Measurements from ENCODE around the gene OVAAL.
A peak's percentile ranks its signal among the peaks of the same experiment; 100 is the strongest.

Gene OVAAL

GRCh38 chr1:180598333-180598974, 39.7 kb downstream of the OVAAL start:
- Mint-ChIP-seq H3K27me3 (no peaks in the 10 kb centered on the region), H3K9me3 (no peaks in the 10 kb centered on the region), H3K27ac (no peak overlapping the region), H3K4me1 (ENCODE audit: low read depth) (no peaks in the 10 kb centered on the region), H3K36me3 (ENCODE audit: low read depth) (no peaks in the 10 kb centered on the region), H3K4me3 (no peak overlapping the region)
- no peak for DNase-seq

- Mint-ChIP-seq H3K36me3 (ENCODE audit: low read depth) (no peaks in the 10 kb centered on the region), H3K4me1 (ENCODE audit: low read depth) (no peaks in the 10 kb centered on the region), H3K9me3 (no peaks in the 10 kb centered on the region)
These were observed 41.6 kb downstream of the OVAAL start for GRCh38 chr1:180600343-180600742.

GRCh38 chr1:180601512-180601911, 42.7 kb downstream of the OVAAL start:
- Mint-ChIP-seq H3K36me3 (ENCODE audit: low read depth) (no peaks in the 10 kb centered on the region), H3K4me3 (no peak overlapping the region), H3K4me1 (ENCODE audit: low read depth) (no peaks in the 10 kb centered on the region), H3K27ac (no peak overlapping the region), H3K27me3 (no peaks in the 10 kb centered on the region), H3K9me3 (no peaks in the 10 kb centered on the region)
- DNase-seq = no peak

More at GRCh38 chr1:180600343-180600742, 41.6 kb downstream of the OVAAL start:
- Mint-ChIP-seq H3K27me3 (no peaks in the 10 kb centered on the region), H3K27ac (no peak overlapping the region), H3K4me3 (no peak overlapping the region)
- DNase-seq = no peak

DNA sequence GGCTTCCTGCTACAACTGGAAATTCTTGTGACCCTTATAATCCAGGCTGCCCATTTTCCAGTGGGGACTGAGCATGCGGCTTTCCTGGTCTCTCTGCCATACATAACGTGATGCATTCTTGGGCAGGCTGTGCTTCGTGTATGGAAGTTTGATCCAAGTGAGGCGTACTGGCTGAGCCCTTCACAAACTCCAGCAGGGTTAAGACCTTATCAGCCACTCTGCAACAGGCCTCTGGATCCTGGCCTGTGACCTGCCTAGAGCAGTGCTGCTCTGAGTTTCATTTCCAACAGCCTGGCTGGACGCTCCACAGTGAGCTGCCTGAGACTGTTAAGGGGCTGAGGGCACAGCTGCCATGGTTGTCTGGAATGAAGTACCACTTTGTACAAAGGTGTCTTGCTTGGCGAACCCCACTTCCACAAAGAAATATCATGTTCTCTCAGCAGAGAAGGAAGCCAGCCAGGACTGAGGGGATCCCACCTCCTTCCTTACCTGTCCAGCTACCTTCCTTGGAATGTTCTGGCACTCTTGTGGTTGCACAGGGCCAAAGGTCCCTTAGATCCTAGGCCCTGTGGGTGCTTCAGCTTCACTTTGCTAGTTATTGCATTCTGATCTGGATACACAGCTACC, 44.6 kb downstream of the OVAAL start:
- no peaks in the 10 kb centered on the region for H3K27me3 Mint-ChIP-seq
- no peak overlapping the region for H3K4me3 Mint-ChIP-seq
- H3K4me1 Mint-ChIP-seq (ENCODE audit: low read depth) = no peaks in the 10 kb centered on the region
- H3K36me3 Mint-ChIP-seq (ENCODE audit: low read depth) = no peaks in the 10 kb centered on the region
- no peaks in the 10 kb centered on the region for H3K9me3 Mint-ChIP-seq
- no peak overlapping the region for H3K27ac Mint-ChIP-seq
- no peak for DNase-seq

DNA sequence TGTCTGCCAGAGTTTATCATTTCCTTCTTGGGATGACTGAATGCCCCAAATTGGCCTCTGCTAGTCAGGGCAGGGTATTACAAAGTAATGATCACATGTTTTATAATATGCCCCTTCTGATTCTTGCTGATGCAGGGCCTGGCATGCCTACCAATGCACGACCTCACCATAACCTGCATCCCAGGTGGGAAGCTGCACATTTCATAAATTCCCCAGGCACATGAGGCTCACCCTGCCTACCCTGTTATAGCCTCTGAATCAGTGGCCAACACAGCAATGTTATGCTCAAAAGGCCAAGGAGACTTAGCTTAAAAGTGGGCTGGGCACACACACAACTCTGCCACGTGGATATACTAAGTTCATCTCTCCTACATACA, 45.1 kb downstream of the OVAAL start:
- DNase-seq = no peak
- no peaks in the 10 kb centered on the region for H3K4me1 Mint-ChIP-seq (ENCODE audit: low read depth)
- H3K4me3 Mint-ChIP-seq = no peak overlapping the region
- no peak overlapping the region for H3K27ac Mint-ChIP-seq
- H3K27me3 Mint-ChIP-seq = no peaks in the 10 kb centered on the region
- H3K36me3 Mint-ChIP-seq (ENCODE audit: low read depth) = no peaks in the 10 kb centered on the region
- H3K9me3 Mint-ChIP-seq = no peaks in the 10 kb centered on the region

DNA sequence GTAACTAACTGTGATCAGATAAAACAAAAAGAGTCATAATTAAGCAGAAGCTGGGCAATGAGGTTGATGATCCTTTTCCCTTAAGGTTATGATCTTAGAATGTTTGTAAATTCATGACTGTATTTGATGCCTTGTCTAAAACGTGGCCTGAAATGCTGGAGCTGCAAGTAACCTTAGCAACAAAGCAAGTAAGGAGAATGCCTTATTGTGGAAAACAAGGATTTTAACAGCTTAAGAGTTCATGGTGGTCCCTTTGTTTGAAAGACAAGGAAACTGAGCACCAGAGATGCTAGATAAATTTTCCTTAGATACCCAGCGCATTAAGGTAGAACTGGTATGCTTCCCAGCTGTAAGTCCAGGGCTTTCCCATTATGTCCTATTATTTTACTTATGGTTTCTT, 47.4 kb downstream of the OVAAL start:
- Mint-ChIP-seq H3K27ac (no peak overlapping the region), H3K36me3 (ENCODE audit: low read depth) (no peaks in the 10 kb centered on the region), H3K4me3 (no peak overlapping the region)

DNA sequence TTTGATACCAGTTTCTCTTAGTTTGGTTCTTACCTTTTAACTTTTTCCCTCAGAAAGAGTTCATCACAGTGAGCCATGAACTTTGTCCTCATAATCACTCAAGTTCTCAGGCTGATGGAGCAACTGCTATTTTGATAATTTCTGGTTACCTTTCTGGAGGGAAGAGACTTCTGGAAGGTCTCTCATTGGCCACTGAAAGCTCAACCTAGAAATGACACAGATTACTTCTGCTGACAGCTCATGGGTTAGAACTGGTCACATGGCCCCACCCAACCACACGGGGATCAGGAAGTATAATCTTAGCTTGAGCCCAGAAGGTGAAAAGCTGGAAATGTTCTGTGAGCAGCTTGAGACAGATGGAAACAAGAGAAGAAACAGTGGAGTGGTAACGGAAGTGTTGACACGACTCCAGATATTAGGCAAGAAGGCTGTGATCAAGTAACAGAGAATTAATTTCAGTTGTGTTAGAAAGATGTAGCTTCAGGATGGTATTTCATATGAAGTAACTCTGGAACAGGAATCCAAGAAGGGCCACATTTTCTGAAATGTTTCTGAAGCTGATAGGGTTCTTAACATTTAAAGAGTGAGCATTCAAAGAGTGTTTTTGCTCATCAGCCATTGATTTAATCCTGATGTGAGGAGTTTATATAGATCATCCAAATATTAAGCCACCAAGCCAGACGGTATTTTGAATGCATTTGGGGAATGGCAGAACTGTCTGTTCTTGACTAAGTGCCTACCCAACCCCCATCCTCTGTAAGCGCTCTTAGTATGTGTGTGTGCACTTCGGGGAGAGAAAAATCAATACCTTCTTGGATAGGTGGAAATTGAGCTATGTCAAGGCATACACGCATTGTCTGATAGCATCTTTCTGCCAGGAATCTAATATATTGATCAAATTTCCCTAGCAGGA, 51.1 kb downstream of the OVAAL start:
- Mint-ChIP-seq H3K9me3 (no peaks in the 10 kb centered on the region), H3K36me3 (ENCODE audit: low read depth) (no peaks in the 10 kb centered on the region), H3K27ac (no peak overlapping the region), H3K4me3 (no peak overlapping the region), H3K4me1 (ENCODE audit: low read depth) (peaks cover 9% of the 10 kb centered on the region), H3K27me3 (no peaks in the 10 kb centered on the region)
- DNase-seq = no peak

More for the DNA sequence above, 47.4 kb downstream of the OVAAL start:
- H3K9me3 Mint-ChIP-seq = no peaks in the 10 kb centered on the region
- no peaks in the 10 kb centered on the region for H3K27me3 Mint-ChIP-seq
- peaks cover 5% of the 10 kb centered on the region for H3K4me1 Mint-ChIP-seq (ENCODE audit: low read depth)
- DNase-seq = no peak

DNA sequence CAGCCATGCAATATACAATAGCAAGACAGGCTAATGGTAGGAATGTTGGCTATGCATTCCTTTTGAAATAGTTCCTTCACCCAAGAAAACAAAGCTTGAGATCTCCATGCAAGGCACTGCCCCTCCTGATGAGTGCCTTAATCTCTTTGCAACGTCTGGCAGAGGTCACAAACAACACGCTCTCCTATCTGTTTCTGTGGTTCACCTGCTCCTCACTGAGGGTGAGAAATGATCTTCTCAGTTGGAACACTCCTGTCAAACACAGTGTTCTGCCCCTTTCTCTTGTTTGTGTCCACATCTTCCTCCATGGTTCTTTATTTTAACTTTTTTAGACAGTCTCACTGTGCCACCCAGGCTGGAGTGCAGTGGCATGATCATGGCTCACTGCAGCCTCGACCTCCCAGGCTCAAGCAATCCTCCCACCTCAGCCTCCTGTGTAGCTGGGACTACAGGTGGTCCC, 51.8 kb downstream of the OVAAL start:
- peaks cover 9% of the 10 kb centered on the region for H3K4me1 Mint-ChIP-seq (ENCODE audit: low read depth)
- H3K36me3 Mint-ChIP-seq (ENCODE audit: low read depth) = no peaks in the 10 kb centered on the region
- H3K4me3 Mint-ChIP-seq = no peak overlapping the region
- no peaks in the 10 kb centered on the region for H3K9me3 Mint-ChIP-seq
- no peak overlapping the region for H3K27ac Mint-ChIP-seq
- no peaks in the 10 kb centered on the region for H3K27me3 Mint-ChIP-seq
- DNase-seq = no peak

DNA sequence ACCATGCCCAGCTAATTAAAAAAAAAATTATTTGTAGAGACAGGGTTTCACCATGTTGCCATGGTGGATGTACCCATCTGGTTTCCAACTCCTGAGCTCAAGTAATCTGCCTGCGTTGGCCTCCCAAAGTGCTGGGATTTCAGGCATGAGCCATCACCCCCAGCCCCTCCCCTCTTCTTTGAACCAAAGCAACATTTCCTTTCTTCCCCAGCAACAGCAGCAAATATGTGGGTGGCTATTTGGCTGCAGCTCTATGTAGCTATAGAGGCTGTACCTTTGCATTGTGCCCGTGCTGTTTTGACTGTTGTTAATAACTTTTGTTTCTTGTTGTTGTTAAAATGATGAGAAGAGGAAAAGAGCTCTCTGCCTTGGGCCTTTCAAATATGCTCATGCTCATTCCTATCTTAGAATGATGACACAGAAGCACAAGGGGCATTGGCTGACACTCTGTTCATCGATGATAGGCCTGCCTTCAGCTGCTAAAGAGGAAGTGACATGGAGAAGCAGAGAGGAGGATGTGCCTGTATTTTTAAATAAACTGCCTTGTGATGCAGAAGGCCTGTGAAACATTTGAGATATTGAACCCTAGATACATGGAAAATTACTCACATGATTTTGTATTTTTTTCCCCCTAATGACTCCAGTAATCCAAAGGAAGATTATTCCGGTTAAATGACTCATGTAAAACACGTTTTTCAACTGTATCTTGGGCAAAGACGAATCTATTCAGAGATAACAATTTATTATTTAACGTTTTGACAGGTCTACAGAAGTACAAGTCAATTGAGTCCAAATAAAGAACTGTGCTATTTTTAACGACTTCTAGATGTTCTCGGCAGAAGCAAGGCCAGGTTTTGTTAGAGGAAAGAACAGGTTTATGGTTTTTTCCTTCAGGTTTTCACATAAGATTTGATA, 52.5 kb downstream of the OVAAL start:
- Mint-ChIP-seq H3K36me3 (ENCODE audit: low read depth) (no peaks in the 10 kb centered on the region), H3K9me3 (no peaks in the 10 kb centered on the region), H3K27ac (peak overlapping the region; percentile 16), H3K4me1 (ENCODE audit: low read depth) (peaks cover 9% of the 10 kb centered on the region), H3K27me3 (no peaks in the 10 kb centered on the region), H3K4me3 (no peak overlapping the region)
- DNase-seq = no peak

DNA sequence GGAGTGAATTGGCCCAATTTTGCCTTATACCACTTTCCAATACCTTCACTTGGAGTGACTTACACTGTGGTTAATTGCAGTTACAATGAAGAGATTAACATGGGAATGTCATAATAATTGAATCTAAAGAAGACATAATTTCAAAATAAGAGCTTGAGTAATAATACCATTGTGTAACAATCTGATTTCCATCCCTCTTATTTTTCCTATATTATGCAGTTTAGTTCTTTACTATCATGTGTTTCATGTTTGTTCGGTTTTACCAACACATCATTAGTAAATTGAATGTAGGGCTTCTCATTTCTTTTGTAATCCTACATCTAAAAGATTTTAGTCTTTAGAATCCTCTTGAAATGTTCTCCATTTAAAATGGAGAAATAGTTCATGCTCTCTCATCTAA, 53.9 kb downstream of the OVAAL start:
- no peak for DNase-seq
- Mint-ChIP-seq H3K9me3 (no peaks in the 10 kb centered on the region), H3K27me3 (no peaks in the 10 kb centered on the region), H3K4me1 (ENCODE audit: low read depth) (peaks cover 9% of the 10 kb centered on the region), H3K4me3 (no peak overlapping the region), H3K27ac (no peak overlapping the region), H3K36me3 (ENCODE audit: low read depth) (no peaks in the 10 kb centered on the region)

DNA sequence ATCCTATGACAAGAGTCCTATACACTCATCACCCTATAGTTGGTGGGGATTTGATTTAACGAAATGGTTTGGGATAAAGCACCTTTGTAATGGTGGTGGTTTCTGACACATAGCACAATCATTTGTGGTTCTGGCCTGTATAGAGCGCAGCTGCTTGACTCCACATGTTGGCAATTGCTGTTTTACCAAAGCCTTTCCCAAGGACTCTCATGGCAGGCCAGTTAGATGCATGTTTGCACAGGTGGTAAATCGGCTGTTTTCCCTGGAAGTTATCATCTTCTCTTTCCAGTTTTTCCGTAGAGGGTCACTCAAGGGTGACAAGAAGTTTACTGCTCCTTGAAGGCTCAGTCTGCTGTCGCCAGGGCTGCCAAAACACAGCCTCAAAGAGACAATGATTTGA, 56.0 kb downstream of the OVAAL start:
- Mint-ChIP-seq H3K36me3 (ENCODE audit: low read depth) (no peaks in the 10 kb centered on the region), H3K4me1 (ENCODE audit: low read depth) (peaks cover 7% of the 10 kb centered on the region), H3K4me3 (no peak overlapping the region), H3K27ac (no peak overlapping the region), H3K9me3 (no peaks in the 10 kb centered on the region), H3K27me3 (no peaks in the 10 kb centered on the region)
- DNase-seq = no peak

DNA sequence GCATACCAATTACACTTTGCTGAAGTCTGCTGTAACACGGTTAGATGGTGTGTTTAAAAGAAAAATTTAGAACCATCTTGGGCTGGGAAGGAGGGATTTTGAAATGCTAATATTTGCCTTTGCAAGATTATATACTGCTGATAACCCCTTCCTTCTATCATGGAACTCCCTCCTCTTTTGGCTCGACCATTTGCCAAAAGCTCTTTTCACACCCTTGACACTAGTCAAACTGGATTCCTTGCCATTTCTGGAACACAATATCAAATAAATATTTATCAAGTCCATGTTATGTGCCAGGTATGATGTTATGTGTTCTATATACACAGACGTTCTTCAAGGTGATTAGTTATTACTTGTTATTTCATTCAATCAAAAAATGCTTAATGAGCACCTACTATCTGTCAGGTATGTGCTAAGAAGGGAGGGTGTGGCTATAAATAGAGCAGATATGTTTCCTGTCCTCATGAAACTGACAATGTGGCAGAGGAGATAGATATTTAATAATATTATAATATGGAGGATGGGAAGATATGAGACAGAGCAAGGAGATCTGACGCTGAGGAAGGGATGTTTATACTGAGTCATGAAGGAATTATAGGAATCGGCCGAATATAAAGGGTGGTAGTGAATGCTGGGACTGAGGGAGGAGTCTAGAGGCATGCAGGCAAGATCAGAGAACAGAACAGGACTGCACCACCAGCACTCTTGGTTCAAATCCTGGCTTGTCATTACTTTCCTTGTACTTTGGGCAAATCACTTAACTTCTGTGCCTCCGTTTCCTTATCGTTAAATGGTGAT, 56.9 kb downstream of the OVAAL start:
- H3K27ac Mint-ChIP-seq = no peak overlapping the region
- H3K9me3 Mint-ChIP-seq = no peaks in the 10 kb centered on the region
- H3K4me3 Mint-ChIP-seq = no peak overlapping the region
- no peaks in the 10 kb centered on the region for H3K36me3 Mint-ChIP-seq (ENCODE audit: low read depth)
- H3K27me3 Mint-ChIP-seq = no peaks in the 10 kb centered on the region
- DNase-seq = no peak
- peaks cover 6% of the 10 kb centered on the region for H3K4me1 Mint-ChIP-seq (ENCODE audit: low read depth)
